ENCODE data around the gene CNIH4.

GRCh38 chr1:224317383-224318045 is 39.2 kb upstream of the CNIH4 start:
- TF ChIP-seq ZNF274 (IDR thresholded peaks at IDR 0.05; ENCODE audit: low read depth, low read length): no peak
- TF ChIP-seq YY1 (IDR thresholded peaks at IDR 0.05; ENCODE audit: insufficient read depth, insufficient read length): no peak

Measured in NT2/D1 (cell line).